ENCODE results near the gene TBC1D2B. TPM values are rescaled to one million over a fixed set of nuclear protein-coding genes. Genes with fewer than 3 reads are reported as not detected.

Gene TBC1D2B
- total and polyA plus RNA-seq, 2 of the 4 experiments (the other 2 are of a cell fraction) = 17.7 to 28.3 TPM

- Histone ChIP-seq H3K79me1 (ENCODE audit: low read depth in 1 of 2, low read length in 2 of 2) (no peaks in the 10 kb centered on the region), H2BK5ac (ENCODE audit: low read depth, low read length, poor library complexity, severe bottlenecking) (no peak overlapping the region), H3K9ac (ENCODE audit: low read depth, low read length) (no peak overlapping the region), H2AK9ac (replicated peaks; ENCODE audit: low read depth, low read length, poor library complexity) (peak overlapping the region; percentile 18), H2BK15ac (ENCODE audit: low read depth, low read length) (no peak overlapping the region), H3K4me1 (ENCODE audit: control insufficient read depth, insufficient read depth, low read length) (peaks cover 2% of the 10 kb centered on the region; the same call in 1 of the 2 replicates), H3K56ac (ENCODE audit: extremely low read depth, insufficient read depth, low read length) (no peak overlapping the region), H3K27ac (ENCODE audit: insufficient read depth, low read length) (no peak overlapping the region), H2AK5ac (ENCODE audit: low read depth, low read length) (no peak overlapping the region), H4K8ac (ENCODE audit: low read depth in 2 of 2, low read length in 2 of 2) (no peak overlapping the region), H4K91ac (ENCODE audit: insufficient read depth, low read depth, low read length) (no peak overlapping the region), H3K23ac (ENCODE audit: low read depth, low read length) (no peak overlapping the region), H2BK20ac (ENCODE audit: low read depth, low read length) (no peak overlapping the region), H3K4me3 (ENCODE audit: insufficient read depth, low read depth, low read length) (no peak overlapping the region), H2BK120ac (ENCODE audit: low read depth, low read length) (no peak overlapping the region), H3K18ac (ENCODE audit: low read depth, low read length) (no peak overlapping the region), H2AFZ (replicated peaks; ENCODE audit: low read length, poor library complexity) (no peak overlapping the region), H3K4ac (ENCODE audit: low read depth, low read length) (no peak overlapping the region), H4K20me1 (ENCODE audit: insufficient read depth, low read length) (peaks cover 11% of the 10 kb centered on the region; the same call in 1 of the 2 replicates), H3K14ac (replicated peaks; ENCODE audit: low read depth, low read length) (no peak overlapping the region), H3K36me3 (ENCODE audit: control insufficient read depth, insufficient read depth, low read length) (no peaks in the 10 kb centered on the region), H3K4me2 (ENCODE audit: low read depth, low read length) (no peak overlapping the region), H3K9me3 (ENCODE audit: control insufficient read depth, insufficient read depth, low read length) (no peaks in the 10 kb centered on the region), H4K5ac (ENCODE audit: low read depth, low read length) (no peak overlapping the region), H3K9me1 (ENCODE audit: insufficient read depth, low read length) (no peaks in the 10 kb centered on the region), H3K27me3 (ENCODE audit: control insufficient read depth, insufficient read depth, low read length) (no peaks in the 10 kb centered on the region; the same call in 1 of the 2 replicates)
- ChIA-PET POLR2A (ENCODE audit: unreplicated experiment) (no interaction called here), CTCF (interaction anchor here (1.2 to 2.0 kb wide), 2 partner anchors 145 to 152 kb away, joined by 6 to 7 read pairs; no protein-coding TSS in a partner anchor)
- TF ChIP-seq BHLHE40 (IDR thresholded peaks at IDR 0.05; ENCODE audit: low read depth, low read length) (no peak), SMC3 (IDR thresholded peaks at IDR 0.05; ENCODE audit: low read depth, low read length) (no peak), RFX5 (IDR thresholded peaks at IDR 0.05; ENCODE audit: low read depth, low read length) (no peak), RAD21 (IDR thresholded peaks at IDR 0.05; ENCODE audit: low read length) (no peak), ELK1 (IDR thresholded peaks at IDR 0.05; ENCODE audit: borderline replicate concordance, low read depth, low read length) (no peak), RCOR1 (IDR thresholded peaks at IDR 0.05; ENCODE audit: insufficient replicate concordance, low read length) (no peak), MAZ (IDR thresholded peaks at IDR 0.05; ENCODE audit: borderline replicate concordance, low read depth, low read length) (no peak), MAFK (IDR thresholded peaks at IDR 0.05; ENCODE audit: low read depth, low read length) (no peak), NFE2L2 (IDR thresholded peaks at IDR 0.05; ENCODE audit: low read depth, low read length) (no peak), POLR2A (IDR thresholded peaks at IDR 0.05; ENCODE audit: low read depth, low read length) (no peak), USF2 (IDR thresholded peaks at IDR 0.05; ENCODE audit: low read depth, low read length) (no peak), CEBPB (IDR thresholded peaks at IDR 0.05; ENCODE audit: low read depth, low read length) (no peak), FOS (IDR thresholded peaks at IDR 0.05; ENCODE audit: low read depth, low read length) (no peak), MXI1 (IDR thresholded peaks at IDR 0.05; ENCODE audit: borderline replicate concordance, low read depth, low read length) (no peak), CHD1 (IDR thresholded peaks at IDR 0.05; ENCODE audit: low read depth, low read length) (no peak)
- TF ChIP-seq, protein P1, sequence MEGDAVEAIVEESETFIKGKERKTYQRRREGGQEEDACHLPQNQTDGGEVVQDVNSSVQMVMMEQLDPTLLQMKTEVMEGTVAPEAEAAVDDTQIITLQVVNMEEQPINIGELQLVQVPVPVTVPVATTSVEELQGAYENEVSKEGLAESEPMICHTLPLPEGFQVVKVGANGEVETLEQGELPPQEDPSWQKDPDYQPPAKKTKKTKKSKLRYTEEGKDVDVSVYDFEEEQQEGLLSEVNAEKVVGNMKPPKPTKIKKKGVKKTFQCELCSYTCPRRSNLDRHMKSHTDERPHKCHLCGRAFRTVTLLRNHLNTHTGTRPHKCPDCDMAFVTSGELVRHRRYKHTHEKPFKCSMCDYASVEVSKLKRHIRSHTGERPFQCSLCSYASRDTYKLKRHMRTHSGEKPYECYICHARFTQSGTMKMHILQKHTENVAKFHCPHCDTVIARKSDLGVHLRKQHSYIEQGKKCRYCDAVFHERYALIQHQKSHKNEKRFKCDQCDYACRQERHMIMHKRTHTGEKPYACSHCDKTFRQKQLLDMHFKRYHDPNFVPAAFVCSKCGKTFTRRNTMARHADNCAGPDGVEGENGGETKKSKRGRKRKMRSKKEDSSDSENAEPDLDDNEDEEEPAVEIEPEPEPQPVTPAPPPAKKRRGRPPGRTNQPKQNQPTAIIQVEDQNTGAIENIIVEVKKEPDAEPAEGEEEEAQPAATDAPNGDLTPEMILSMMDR (conservative IDR thresholded peaks at IDR 0.05; ENCODE audit: low read depth, low read length) = no peak
- no peak for DNase-seq
- no TSS peak for BruUV-seq (replicated peaks)
- WGBS, 2 experiments (ENCODE audit: extremely low coverage in 2 of 2, insufficient read length in 1 of 2) = 60% methylated on average over 1 of the region's 3 CpGs; no CpG with 5 or more reads in 1 of the 2 experiments
- in situ Hi-C loops (cut with MboI; ENCODE audit: low sequenced_read_pairs) (loop anchor here (10.0 kb wide), 2 partner anchors 123 to 313 kb away; partner anchors contain the start of gene ACSBG1), dilution Hi-C loops (cut with HindIII; ENCODE audit: low sequenced_read_pairs, unreplicated experiment) (no loop called here), intact Hi-C loops (cut with micrococcal nuclease) (no loop called here)
- no peak for ATAC-seq (ENCODE audit: low read depth)
Observed at GRCh38 chr15:78111788-78112187, 34.3 kb upstream of the TBC1D2B start.

All from IMR-90 (cell line).